SJSA1 (cell line): Measurements from ENCODE around the gene DST. TPM values are rescaled to one million over a fixed set of nuclear protein-coding genes. Genes with fewer than 3 reads are reported as not detected.

Experiments
- DNase-seq, 2 experiments: peaks; one replicate each; pipeline ENCODE4 v3.0.0-alpha.2; 2015 to 2020; ENCODE audit warnings: low spot score in 2 of 2, low read depth in 1 of 2
- H3K27ac ChIP-seq: fragments of 250-450 bp; sonication (Bioruptor Pico); 2 replicates; pipeline ENCODE4 v1.5.1; 2020; ENCODE audit warnings: mild to moderate bottlenecking, moderate library complexity
- H3K27me3 ChIP-seq: fragments of 250-450 bp; sonication (Bioruptor Pico); replicated peaks from 2 replicates; pipeline ENCODE4 v1.5.1; 2020; ENCODE audit warnings: mild to moderate bottlenecking, moderate library complexity
- H3K36me3 ChIP-seq: fragments of 250-450 bp; sonication (Bioruptor Pico); 2 replicates; pipeline ENCODE4 v1.5.1; 2020; ENCODE audit warnings: mild to moderate bottlenecking
- H3K4me1 ChIP-seq: fragments of 250-450 bp; sonication (Bioruptor Pico); replicated peaks from 2 replicates; pipeline ENCODE4 v1.6.1; 2021; ENCODE audit warnings: mild to moderate bottlenecking
- H3K4me3 ChIP-seq: fragments of 250-450 bp; sonication (Bioruptor Pico); 2 replicates; pipeline ENCODE4 v1.5.1; 2020; ENCODE audit warnings: mild to moderate bottlenecking
- H3K9me3 ChIP-seq: fragments of 250-450 bp; sonication (Bioruptor Pico); replicated peaks from 2 replicates; pipeline ENCODE4 v1.5.1; 2020; ENCODE audit warnings: mild to moderate bottlenecking
- total RNA-seq: library from RNA; depleted of rRNA; stranded (reverse); fragments of >200 nt; shearing (Covaris generic); gene quantifications from 2 replicates; pipeline ENCODE4 v1.2.3, GENCODE V29; 2014

The DST gene
- total RNA-seq, 1 experiment from 2014 or later, result 160 TPM

DNA sequence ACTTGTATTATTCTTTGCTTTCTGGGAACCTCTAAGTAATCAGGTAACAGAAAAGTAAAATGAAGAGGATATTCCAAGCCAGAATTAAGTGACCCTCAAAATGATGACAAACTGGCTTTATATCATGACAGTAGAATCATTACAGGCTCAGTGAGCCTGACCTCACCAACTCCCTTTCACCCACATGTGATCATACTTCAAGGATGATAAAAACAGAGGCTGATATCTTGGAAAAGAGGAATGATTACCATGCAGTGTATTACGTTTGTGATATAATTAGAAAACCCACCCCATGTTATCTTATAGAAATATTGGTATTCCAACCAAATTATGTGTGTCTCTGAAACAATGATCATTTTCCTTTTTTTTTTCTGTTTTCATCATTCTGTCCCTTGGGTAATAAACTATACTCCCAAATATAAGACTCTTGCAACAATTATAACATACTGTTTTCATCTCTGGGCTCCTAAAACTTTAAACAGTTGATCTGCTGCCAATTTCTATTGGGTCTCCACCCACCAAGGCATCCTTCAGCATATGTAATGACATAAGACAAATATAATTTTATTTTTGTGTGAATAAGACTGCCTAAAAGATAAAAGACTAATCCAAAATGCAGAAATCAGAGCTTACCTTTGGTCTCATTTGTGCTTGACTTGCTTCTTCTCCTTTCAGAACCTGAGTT lies 115.7 kb downstream of the DST start:
- Histone ChIP-seq H3K4me3 (no peak overlapping the region), H3K36me3 (peaks cover 66% of the 10 kb centered on the region), H3K9me3 (no peaks in the 10 kb centered on the region), H3K27ac (peak overlapping the region; percentile 81), H3K27me3 (no peaks in the 10 kb centered on the region), H3K4me1 (peaks cover 67% of the 10 kb centered on the region)
- DNase-seq, result no peak

DNA sequence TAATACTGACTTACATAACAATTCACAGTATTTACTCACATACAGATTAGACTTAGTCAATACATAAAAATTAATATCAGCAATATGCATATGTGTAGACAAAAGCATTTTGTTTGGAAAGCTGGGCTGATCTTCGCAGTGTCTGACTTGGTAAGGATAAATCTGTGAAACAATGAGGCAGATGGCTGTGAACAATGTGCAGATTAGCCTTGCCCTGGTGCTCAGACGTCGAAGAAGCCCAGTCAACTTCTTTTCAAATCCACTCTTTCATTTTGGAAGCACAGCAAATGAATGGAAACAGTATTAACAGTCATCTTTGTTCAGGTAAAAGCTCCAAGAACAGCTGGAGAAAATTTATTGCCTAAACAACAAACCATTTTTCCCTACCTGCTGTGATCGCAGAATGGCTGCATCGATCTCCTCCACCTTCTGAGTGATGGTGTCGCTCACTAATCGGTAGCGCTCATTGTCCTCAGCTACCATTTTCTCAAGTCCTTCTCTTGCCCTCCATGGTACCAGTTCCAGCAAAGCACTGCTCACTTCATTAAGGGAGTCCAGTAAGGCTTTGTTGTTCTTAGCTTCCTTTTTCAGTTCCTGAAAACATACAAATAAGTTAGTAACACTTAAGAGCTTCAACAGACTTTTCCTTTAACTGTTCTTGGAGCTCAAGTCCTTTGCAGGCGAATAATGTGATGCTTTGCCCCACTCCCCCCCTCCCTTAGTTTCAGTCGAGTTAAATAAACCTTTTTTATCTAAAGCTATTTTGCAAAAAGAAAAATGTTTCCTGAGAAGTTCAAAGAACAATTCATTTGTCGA lies 116.5 kb downstream of the DST start:
- DNase-seq, result no peak
- Histone ChIP-seq H3K27me3 (no peaks in the 10 kb centered on the region), H3K36me3 (peaks cover 62% of the 10 kb centered on the region), H3K4me3 (no peak overlapping the region), H3K27ac (peak overlapping the region; percentile 81), H3K4me1 (peaks cover 72% of the 10 kb centered on the region), H3K9me3 (no peaks in the 10 kb centered on the region)

DNA sequence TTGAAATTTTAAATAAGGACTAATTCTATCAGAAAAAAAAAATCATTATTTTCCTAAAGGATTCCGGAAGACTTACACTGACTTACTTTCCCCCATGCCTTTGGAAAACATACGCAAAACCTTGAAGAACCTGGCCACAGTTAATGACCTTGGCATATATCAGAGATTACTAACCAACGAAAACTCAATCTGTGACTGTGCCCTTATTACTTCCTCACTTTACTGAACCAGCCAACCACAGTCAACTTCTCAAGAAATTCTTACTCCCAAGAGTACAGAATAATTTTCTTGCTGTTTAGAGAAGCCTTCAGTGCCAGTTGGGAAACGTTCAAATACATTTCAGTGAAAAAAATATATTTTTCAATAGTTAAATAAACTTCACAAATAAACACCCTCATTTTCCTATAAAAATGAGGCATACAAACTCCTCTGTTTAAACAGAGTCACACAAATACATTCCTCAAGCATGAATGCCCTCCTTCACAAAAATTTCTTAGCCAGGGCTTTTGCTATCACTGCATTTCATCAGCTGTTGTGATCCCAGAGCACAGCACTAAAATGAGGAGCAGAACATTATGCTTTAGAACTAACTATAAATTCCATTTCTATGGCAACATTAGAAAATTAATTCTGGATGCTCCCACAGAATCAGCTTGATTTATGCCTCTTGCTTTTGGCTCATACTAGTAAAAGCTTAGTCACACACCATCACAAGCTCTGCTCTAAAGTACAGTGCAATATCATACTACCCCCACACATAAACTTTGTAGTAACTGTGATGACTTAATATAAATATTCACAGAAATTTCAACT lies 117.6 kb downstream of the DST start:
- Histone ChIP-seq H3K4me3 (no peak overlapping the region), H3K4me1 (peaks cover 71% of the 10 kb centered on the region), H3K36me3 (peaks cover 60% of the 10 kb centered on the region), H3K27ac (peak overlapping the region; percentile 81), H3K27me3 (no peaks in the 10 kb centered on the region), H3K9me3 (no peaks in the 10 kb centered on the region)
- peak; percentile 63 to 91 for DNase-seq

DNA sequence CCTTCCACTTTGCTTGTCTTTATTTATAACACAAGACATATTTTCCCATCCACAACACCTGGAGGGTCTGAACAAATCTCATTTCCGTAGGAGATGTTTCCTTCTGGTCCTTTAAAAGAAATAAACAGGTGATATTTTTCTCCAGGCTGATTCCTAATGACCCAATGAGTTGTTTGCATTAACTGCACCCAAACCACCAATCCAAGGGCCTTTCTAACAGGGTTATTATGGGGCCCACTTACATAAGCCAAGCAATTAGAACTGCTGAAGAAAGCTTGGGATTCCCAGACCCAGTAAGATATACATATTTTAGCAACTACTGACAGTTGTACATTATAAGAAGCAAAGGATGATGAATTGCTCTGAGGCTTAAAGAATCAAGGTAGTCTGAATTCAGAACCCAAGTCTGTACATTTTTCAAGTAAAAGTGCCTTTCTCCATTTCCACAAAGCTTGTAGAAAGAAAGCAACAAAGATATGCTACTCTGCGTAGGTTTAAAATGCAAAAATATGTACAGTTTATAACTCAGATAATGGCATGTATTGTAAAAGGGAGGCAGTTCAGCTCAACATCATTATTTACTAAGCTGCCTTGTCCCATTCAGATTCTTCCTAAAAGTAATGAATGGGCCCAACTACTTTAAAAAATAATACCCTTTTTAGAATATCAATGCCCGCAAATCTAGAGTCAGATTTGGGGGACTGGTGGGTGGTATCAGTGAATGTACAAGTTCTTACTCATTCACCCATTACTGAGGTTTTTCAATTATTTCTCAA lies 120.0 kb downstream of the DST start:
- Histone ChIP-seq H3K4me1 (peaks cover 47% of the 10 kb centered on the region), H3K4me3 (no peak overlapping the region), H3K9me3 (no peaks in the 10 kb centered on the region), H3K27me3 (no peaks in the 10 kb centered on the region), H3K27ac (no peak overlapping the region), H3K36me3 (peaks cover 55% of the 10 kb centered on the region)
- DNase-seq, result no peak

DNA sequence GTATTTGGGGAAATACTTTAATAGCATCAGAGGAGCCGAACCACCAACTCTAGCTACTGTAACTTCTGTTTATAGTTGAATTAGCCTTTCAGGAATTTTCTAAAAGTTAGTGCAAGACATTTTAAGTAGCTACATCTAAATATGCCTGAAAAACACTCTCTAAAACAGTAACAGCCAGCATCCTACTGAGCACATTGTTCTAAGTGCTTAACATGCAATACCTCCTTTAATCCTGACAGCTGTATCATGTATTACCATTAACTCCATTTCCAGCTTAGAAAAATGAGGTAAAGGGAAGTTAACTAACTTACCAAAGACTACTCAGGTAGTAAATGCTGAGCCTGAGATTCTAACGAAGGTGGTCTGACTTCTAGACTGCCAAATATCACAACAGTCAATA lies 120.7 kb downstream of the DST start:
- Histone ChIP-seq H3K4me1 (peaks cover 40% of the 10 kb centered on the region), H3K9me3 (no peaks in the 10 kb centered on the region), H3K27me3 (no peaks in the 10 kb centered on the region), H3K27ac (no peak overlapping the region), H3K4me3 (no peak overlapping the region), H3K36me3 (peaks cover 55% of the 10 kb centered on the region)
- DNase-seq, result no peak

DNA sequence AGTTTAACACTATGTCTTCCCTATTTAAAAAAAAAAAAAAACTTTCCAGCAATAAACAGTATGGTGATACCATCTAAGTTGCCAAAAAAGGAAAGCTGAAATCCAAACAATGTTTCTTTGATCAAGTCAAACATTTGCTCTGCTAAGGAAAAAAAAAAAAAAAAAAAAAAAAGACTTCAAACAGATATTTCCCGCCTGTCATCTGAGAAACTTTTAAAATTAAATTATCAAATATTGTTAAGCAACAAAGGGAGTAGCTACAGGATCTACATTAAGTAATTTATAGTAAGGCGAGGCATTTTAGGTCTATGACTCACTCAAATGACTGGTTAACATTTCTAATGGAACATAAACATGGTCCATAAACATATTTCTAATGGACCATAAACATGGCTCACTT lies 121.2 kb downstream of the DST start:
- Histone ChIP-seq H3K27me3 (no peaks in the 10 kb centered on the region), H3K4me3 (no peak overlapping the region), H3K9me3 (no peaks in the 10 kb centered on the region), H3K27ac (no peak overlapping the region), H3K4me1 (peaks cover 35% of the 10 kb centered on the region), H3K36me3 (peaks cover 55% of the 10 kb centered on the region)
- DNase-seq, result no peak

DNA sequence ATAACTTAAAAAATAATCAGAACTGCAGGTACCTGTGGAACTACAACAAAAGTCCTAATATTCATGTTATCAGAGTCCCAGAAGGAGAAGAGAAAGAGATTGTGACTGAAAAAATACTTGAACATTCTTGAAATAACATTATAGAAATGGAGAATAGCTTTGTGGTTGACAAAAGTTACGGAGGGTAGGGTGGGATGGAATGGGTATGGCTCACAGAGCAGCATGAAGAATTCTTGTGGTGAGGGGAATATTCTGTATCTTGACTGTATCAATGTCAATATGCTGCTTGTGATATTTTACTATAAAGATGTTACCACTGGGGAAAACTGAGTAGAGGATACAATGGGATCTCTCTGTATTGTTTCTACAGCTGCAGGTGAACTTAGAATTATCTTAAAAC lies 122.5 kb downstream of the DST start:
- DNase-seq, result no peak
- Histone ChIP-seq H3K36me3 (peaks cover 51% of the 10 kb centered on the region), H3K4me1 (peaks cover 23% of the 10 kb centered on the region), H3K4me3 (no peak overlapping the region), H3K27ac (no peak overlapping the region), H3K27me3 (no peaks in the 10 kb centered on the region), H3K9me3 (no peaks in the 10 kb centered on the region)

DNA sequence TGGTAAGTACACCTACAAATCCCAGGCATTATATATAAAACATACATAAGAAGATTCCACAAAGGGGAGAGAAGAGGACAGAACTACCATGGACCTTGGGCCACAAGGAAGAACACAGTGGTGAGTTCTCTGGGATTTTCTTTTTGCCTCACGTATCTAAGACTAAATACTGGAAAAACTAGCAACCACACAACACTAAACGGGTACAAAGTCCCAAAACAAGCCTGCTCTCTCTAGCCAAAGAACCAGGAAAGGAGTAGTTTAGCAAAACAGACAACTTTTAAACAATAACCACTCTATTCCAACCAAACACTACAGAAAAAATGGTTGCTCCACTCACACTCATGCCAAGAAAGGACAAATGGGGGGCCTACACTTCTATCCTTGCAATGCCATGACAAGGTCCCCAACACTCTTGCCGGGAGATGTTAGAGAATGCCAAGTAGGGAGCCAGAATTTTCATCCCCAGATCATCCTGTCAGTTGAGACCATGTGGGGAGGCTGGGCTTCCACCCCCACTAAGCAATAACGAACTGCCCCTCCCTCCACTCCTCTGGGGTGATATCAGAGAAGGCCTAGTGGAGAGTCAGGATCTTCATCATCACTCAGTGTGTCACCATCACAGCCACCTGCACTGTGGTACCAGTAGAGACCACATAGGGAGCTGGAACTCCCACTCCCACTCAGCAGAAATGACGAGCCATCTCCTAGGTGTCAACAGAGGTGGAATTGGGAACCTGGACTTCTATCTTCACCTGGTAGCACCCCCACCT lies 123.5 kb downstream of the DST start:
- no peak overlapping the region for H3K27ac ChIP-seq
- H3K9me3 ChIP-seq, result no peaks in the 10 kb centered on the region
- H3K36me3 ChIP-seq, result peaks cover 49% of the 10 kb centered on the region

DNA sequence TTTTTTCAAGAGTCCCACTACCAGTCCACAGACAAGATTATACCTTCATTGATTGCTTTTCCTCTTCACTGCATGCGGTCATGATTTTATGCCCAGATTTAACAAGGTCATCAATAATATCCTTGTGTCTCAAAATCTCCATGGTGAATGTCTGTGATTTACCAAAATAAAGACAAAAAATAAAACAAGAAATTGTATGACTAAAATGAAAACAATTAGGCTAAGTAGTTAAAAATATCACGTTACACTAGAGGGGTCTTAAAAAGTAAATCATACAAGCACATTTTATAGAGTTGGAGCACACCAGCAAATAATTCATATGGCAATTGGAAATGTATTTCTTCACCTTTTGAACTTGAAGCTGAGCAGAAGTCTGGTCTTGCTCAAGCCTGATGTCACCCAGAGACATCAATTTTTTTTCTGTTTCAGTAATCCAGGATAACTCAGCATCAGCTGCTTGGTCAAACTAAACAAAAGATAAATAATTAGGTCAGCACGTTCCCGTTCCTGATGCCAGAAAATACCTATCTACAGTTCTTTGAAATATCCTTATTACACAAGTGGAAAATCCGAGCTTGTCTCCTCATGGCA lies 125.4 kb downstream of the DST start:
- DNase-seq, result no peak
- H3K9me3 ChIP-seq, result no peaks in the 10 kb centered on the region
- peaks cover 45% of the 10 kb centered on the region for H3K36me3 ChIP-seq
- no peak overlapping the region for H3K4me3 ChIP-seq
- no peaks in the 10 kb centered on the region for H3K27me3 ChIP-seq
- peaks cover 18% of the 10 kb centered on the region for H3K4me1 ChIP-seq
- H3K27ac ChIP-seq, result no peak overlapping the region

More for the DNA sequence above, 123.5 kb downstream of the DST start:
- Histone ChIP-seq H3K27me3 (no peaks in the 10 kb centered on the region), H3K4me1 (peaks cover 18% of the 10 kb centered on the region), H3K4me3 (no peak overlapping the region)
- DNase-seq, result no peak

DNA sequence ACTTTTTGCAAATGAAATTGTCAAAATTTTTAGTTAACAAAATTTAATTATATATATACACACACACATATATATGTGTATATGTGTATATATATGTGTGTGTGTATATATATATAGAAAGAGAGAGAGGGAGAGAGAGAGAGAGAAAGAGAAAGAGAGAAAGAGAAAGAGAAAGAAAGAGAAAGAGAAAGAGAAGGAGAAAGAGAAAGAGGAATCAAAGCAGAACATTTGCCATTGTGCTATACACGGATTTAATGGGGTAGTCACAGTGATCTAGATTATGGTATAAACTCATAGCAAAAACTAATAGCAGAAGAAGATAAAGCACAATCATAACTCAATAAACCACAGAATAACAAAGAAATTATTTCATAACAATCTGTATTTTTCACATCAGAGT lies 126.7 kb downstream of the DST start:
- no peaks in the 10 kb centered on the region for H3K27me3 ChIP-seq
- H3K36me3 ChIP-seq, result peaks cover 47% of the 10 kb centered on the region

DNA sequence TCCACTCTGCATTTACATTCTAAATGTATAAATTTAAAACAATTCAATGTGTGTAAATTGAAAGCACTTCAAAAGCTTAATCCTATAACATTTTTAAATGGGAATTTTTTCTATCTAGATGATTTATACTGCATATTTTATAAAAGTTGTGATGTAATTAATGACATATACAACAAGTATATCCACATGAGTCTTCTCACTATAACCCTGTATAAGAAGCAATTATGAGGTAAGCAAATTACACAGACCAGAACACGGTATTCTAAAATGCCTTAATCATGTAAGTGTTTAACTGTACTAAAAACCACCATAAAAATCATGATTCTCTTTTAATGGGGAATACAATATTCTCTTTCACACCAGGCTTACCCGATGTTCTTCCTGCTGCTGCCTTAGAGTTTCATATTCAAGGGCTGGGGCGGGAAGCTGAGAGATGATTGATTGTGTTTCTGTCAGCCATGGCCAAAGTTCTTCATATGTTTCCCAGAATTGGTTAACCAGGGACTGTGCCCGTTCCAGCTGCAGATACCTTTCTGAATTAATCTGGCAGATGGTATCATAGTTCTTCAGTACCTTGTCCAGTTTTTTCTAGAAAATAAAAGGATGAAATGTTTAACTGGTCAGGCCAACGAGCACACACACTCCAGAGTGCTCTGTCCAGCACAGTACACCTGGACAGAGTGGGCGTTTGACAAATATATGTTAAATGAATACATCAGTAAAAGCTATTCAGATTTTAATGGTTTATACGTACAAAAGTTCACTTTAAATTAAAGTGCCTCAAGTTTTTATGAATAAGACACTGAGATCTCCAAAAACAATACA lies 127.4 kb downstream of the DST start:
- Histone ChIP-seq H3K4me3 (no peak overlapping the region), H3K36me3 (peaks cover 49% of the 10 kb centered on the region), H3K9me3 (no peaks in the 10 kb centered on the region), H3K27ac (no peak overlapping the region), H3K4me1 (peaks cover 10% of the 10 kb centered on the region), H3K27me3 (no peaks in the 10 kb centered on the region)
- no peak for DNase-seq

More for the DNA sequence above, 126.7 kb downstream of the DST start:
- no peak overlapping the region for H3K27ac ChIP-seq
- H3K9me3 ChIP-seq, result no peaks in the 10 kb centered on the region
- H3K4me3 ChIP-seq, result no peak overlapping the region
- peaks cover 10% of the 10 kb centered on the region for H3K4me1 ChIP-seq
- no peak for DNase-seq

DNA sequence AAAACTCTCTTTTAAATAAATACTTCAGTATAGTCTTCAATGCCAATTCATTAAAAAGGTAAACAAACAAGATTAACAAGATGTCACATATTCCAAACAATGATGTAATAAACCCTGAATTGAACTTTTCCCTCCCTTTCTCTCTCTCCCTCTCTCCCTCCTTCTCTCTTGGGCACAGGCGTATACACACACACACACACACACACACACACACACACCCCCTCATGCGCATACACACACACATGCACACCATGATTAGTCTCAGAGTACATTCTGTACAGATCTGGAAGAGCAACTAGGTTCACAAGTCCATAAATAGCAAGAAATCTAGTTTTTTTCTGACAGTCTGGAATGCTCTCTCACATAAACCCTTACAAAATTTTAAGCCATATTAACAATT lies 128.3 kb downstream of the DST start:
- DNase-seq, result peak in 1 of 2 experiments; percentile 44
- no peak overlapping the region for H3K27ac ChIP-seq
- H3K36me3 ChIP-seq, result peaks cover 50% of the 10 kb centered on the region

More for the DNA sequence above, 128.3 kb downstream of the DST start:
- Histone ChIP-seq H3K27me3 (no peaks in the 10 kb centered on the region), H3K9me3 (no peaks in the 10 kb centered on the region), H3K4me1 (peaks cover 10% of the 10 kb centered on the region), H3K4me3 (no peak overlapping the region)
